Activated CD8-positive, alpha-beta memory T cell treated with anti-CD3 and anti-CD28 coated beads, Interleukin-2, amount 10 ng/mL, durations not matched to agents 7 days and 5 days (primary cell): Measurements from ENCODE around the gene BNC2. TPM values are rescaled to one million over a fixed set of nuclear protein-coding genes. Genes with fewer than 3 reads are reported as not detected.

ENCODE experiments used
- ATAC-seq: fragments of 150-1000 bp; cut with Tn5 transposase; one replicate; pipeline ENCODE4 v1.10.0; 2021; ENCODE audit warnings: moderate library complexity
- CTCF ChIA-PET: fragments of 350-600 bp; sonication (Branson Sonifier 250); formaldehyde crosslinking; loops from one replicate; lab custom pipeline; 2021; ENCODE audit warnings: antibody characterized with exemption; lab: Charles Lee
- DNase-seq: peaks from one replicate; pipeline ENCODE4 v3.0.0-alpha.2; 2020
- H3K27ac Mint-ChIP-seq: one replicate; pipeline ENCODE4 v1.8.0; 2021; ENCODE audit warnings: mild to moderate bottlenecking, mixed read lengths
- H3K27me3 Mint-ChIP-seq: one replicate; pipeline ENCODE4 v1.8.0; 2021; ENCODE audit warnings: mixed read lengths
- H3K36me3 Mint-ChIP-seq: one replicate; pipeline ENCODE4 v1.8.0; 2021; ENCODE audit warnings: mild to moderate bottlenecking, mixed read lengths
- H3K4me1 Mint-ChIP-seq: one replicate; pipeline ENCODE4 v1.8.0; 2021; ENCODE audit warnings: mixed read lengths
- H3K4me3 Mint-ChIP-seq: one replicate; pipeline ENCODE4 v1.8.0; 2021; ENCODE audit warnings: mild to moderate bottlenecking, moderate library complexity, mixed read lengths
- H3K9me3 Mint-ChIP-seq: one replicate; pipeline ENCODE4 v1.8.0; 2022; ENCODE audit warnings: low read depth, mixed read lengths
- total RNA-seq, 2 experiments: library from RNA; stranded (reverse); gene quantifications; one replicate each; pipeline ENCODE4 v1.2.3, GENCODE V29; 2021

BNC2 gene
- total RNA-seq, 2 experiments from 2014 or later: not detected

- no peaks in the 10 kb centered on the region for H3K36me3 Mint-ChIP-seq
- H3K9me3 Mint-ChIP-seq: no peaks in the 10 kb centered on the region
- H3K27ac Mint-ChIP-seq: no peak overlapping the region
- CTCF ChIA-PET: no interaction called here
- H3K4me3 Mint-ChIP-seq: no peak overlapping the region
- H3K4me1 Mint-ChIP-seq: no peaks in the 10 kb centered on the region
- H3K27me3 Mint-ChIP-seq: no peaks in the 10 kb centered on the region
- no peak for ATAC-seq
- no peak for DNase-seq
Measured at GRCh38 chr9:16846986-16847385, 23.5 kb downstream of the BNC2 start.

- CTCF ChIA-PET: no interaction called here
- ATAC-seq (no peak), DNase-seq (no peak)
- H3K9me3 Mint-ChIP-seq: no peaks in the 10 kb centered on the region
- no peak overlapping the region for H3K27ac Mint-ChIP-seq
- no peak overlapping the region for H3K4me3 Mint-ChIP-seq
- H3K27me3 Mint-ChIP-seq: no peaks in the 10 kb centered on the region
- no peaks in the 10 kb centered on the region for H3K4me1 Mint-ChIP-seq
- H3K36me3 Mint-ChIP-seq: no peaks in the 10 kb centered on the region
Measured at GRCh38 chr9:16846367-16846766, 24.1 kb downstream of the BNC2 start.

DNA sequence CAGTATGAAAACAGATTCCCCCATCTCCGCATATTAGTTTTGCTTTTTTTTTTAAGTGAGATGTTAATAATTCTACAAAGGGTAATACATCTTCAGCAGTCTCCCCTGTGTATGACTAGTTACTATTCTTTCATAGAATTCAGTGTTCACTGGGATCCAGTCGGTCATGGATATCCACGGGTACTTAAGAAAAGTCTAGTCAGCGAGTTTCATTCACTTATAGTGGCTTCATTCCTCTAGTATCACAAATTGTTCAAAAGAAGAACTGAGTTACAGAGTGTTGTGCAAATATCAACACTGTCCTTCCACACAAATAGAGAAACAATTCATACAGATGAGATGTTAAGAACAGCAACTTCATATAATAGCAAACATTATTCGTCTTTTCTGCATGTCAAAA, 35.7 kb downstream of the BNC2 start:
- H3K27ac Mint-ChIP-seq: no peak overlapping the region
- H3K27me3 Mint-ChIP-seq: no peaks in the 10 kb centered on the region
- DNase-seq (no peak), ATAC-seq (no peak)
- CTCF ChIA-PET: no interaction called here
- H3K9me3 Mint-ChIP-seq: peaks cover 2% of the 10 kb centered on the region
- H3K4me1 Mint-ChIP-seq: no peaks in the 10 kb centered on the region
- no peak overlapping the region for H3K4me3 Mint-ChIP-seq
- H3K36me3 Mint-ChIP-seq: no peaks in the 10 kb centered on the region

DNA sequence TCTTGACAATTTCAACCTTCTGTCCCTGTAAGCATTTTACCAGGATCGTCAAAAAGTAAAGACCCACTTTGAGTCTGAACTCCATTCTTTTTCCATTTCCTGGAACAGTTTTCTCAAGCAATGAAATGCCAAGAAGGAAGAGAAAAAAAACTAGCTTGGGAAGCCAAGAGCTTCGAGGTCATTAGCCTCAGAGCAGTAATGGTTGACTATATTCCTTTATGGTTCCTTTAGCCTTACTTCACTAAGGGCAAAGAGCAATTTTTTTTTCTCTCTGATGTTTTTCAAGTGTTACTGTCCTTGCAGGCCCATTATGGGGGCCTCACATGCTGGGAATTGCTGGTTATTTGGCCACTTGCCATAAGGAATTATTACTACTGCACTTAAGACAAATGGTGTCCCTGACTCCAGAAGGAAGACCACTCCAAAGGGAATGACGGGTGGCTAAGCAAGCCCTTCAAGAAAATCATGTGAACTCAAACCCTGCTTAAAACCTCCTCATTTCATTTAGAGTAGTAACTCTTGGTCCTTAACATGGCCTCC, 37.1 kb downstream of the BNC2 start:
- no peaks in the 10 kb centered on the region for H3K36me3 Mint-ChIP-seq
- H3K4me3 Mint-ChIP-seq: no peak overlapping the region
- ATAC-seq (no peak), DNase-seq (no peak)
- H3K9me3 Mint-ChIP-seq: peaks cover 4% of the 10 kb centered on the region
- peaks cover 2% of the 10 kb centered on the region for H3K27me3 Mint-ChIP-seq
- CTCF ChIA-PET: no interaction called here
- no peak overlapping the region for H3K27ac Mint-ChIP-seq
- H3K4me1 Mint-ChIP-seq: no peaks in the 10 kb centered on the region

GRCh38 chr9:16832101-16832500, 38.4 kb downstream of the BNC2 start:
- peaks cover 4% of the 10 kb centered on the region for H3K9me3 Mint-ChIP-seq
- no peak for ATAC-seq
- DNase-seq: no peak
- no peak overlapping the region for H3K4me3 Mint-ChIP-seq
- peaks cover 2% of the 10 kb centered on the region for H3K27me3 Mint-ChIP-seq
- CTCF ChIA-PET: no interaction called here
- no peaks in the 10 kb centered on the region for H3K36me3 Mint-ChIP-seq
- H3K4me1 Mint-ChIP-seq: no peaks in the 10 kb centered on the region
- H3K27ac Mint-ChIP-seq: no peak overlapping the region

- CTCF ChIA-PET: no interaction called here
- H3K4me3 Mint-ChIP-seq: no peak overlapping the region
- no peaks in the 10 kb centered on the region for H3K4me1 Mint-ChIP-seq
- no peak overlapping the region for H3K27ac Mint-ChIP-seq
- H3K27me3 Mint-ChIP-seq: peaks cover 2% of the 10 kb centered on the region
- DNase-seq (no peak), ATAC-seq (no peak)
- H3K36me3 Mint-ChIP-seq: no peaks in the 10 kb centered on the region
- peaks cover 4% of the 10 kb centered on the region for H3K9me3 Mint-ChIP-seq
Measured at GRCh38 chr9:16830806-16831205, 39.7 kb downstream of the BNC2 start.

DNA sequence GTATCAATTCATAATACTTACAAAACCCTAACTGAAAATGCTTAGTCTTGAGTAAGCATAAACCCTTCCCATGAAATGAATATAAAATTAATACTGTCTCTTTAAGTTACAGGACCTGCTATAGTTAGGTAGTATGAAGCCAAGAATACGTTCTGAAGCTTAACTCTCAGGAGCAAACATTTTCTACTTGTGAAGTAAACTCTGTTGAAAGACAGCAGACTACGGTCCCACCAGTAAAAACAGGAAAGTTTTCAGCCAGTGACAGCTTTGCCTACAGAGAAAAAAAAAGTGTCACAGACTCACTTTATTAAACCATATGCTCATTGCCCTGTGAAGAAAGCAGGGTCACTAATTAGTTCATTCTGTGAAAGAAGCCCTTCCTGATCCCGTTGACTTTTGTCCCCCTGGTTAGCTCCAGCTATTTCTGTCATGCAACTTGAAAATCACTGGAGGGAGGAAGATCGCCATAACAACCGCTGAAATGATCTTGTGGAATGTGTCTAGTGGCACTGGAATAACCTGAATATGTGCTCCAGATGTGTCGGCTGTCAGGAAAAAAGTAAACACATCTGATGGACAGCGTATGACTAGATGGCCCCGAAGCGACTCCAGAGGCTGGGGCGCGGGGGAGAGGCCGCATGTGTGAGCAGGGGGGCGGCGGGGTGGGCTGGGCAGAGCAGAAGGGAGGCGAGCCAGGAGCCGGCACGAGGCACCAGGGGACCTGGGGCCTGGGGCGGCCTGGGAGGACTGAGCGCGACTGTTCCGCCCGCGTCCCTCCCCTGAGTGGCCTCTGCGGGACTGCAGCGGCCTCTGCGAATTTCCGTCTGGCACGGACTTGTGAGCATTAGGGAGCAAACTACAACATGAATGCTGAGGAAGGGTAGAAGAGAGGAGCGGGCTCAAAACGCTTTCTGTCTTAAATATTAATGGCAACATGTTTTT, 41.9 kb downstream of the BNC2 start:
- Mint-ChIP-seq H3K4me1 (no peaks in the 10 kb centered on the region), H3K36me3 (no peaks in the 10 kb centered on the region), H3K4me3 (no peak overlapping the region), H3K9me3 (peaks cover 4% of the 10 kb centered on the region), H3K27me3 (peaks cover 2% of the 10 kb centered on the region), H3K27ac (no peak overlapping the region)
- CTCF ChIA-PET: no interaction called here
- no peak for ATAC-seq
- DNase-seq: no peak

GRCh38 chr9:16825971-16826625, 44.4 kb downstream of the BNC2 start:
- Mint-ChIP-seq H3K36me3 (no peaks in the 10 kb centered on the region), H3K27me3 (peaks cover 2% of the 10 kb centered on the region), H3K4me3 (no peak overlapping the region), H3K27ac (no peak overlapping the region), H3K9me3 (peaks cover 2% of the 10 kb centered on the region), H3K4me1 (no peaks in the 10 kb centered on the region)
- ATAC-seq: no peak
- CTCF ChIA-PET: no interaction called here
- no peak for DNase-seq

GRCh38 chr9:16825331-16825725, 45.1 kb downstream of the BNC2 start:
- ATAC-seq: no peak
- Mint-ChIP-seq H3K4me3 (no peak overlapping the region), H3K27me3 (peaks cover 2% of the 10 kb centered on the region), H3K4me1 (no peaks in the 10 kb centered on the region), H3K27ac (no peak overlapping the region), H3K36me3 (no peaks in the 10 kb centered on the region), H3K9me3 (peaks cover 2% of the 10 kb centered on the region)
- CTCF ChIA-PET: no interaction called here
- no peak for DNase-seq

- CTCF ChIA-PET: no interaction called here
- H3K36me3 Mint-ChIP-seq: no peaks in the 10 kb centered on the region
- no peaks in the 10 kb centered on the region for H3K4me1 Mint-ChIP-seq
- peaks cover 2% of the 10 kb centered on the region for H3K27me3 Mint-ChIP-seq
- no peak overlapping the region for H3K27ac Mint-ChIP-seq
- ATAC-seq (no peak), DNase-seq (no peak)
- peaks cover 2% of the 10 kb centered on the region for H3K9me3 Mint-ChIP-seq
- no peak overlapping the region for H3K4me3 Mint-ChIP-seq
Measured at GRCh38 chr9:16824545-16825330, 45.7 kb downstream of the BNC2 start.

DNA sequence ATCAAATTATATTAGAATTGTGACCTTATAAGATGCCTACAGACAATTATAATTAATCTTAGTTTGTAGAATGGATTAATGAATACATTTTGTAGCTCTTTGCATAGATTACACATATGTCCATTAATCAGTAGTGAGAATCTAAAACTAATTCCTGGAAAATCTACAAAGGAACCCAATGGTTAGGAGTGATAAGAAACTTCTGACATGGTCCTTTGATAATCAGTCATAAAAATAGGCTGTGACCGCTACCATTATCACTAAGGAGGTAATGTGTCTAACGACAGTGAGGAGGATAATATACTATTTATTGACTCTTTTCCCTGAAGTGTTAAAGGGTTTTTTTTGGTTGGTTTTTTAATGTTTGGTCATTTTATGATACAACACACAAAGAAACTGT, 46.6 kb downstream of the BNC2 start:
- DNase-seq: no peak
- Mint-ChIP-seq H3K4me1 (no peaks in the 10 kb centered on the region), H3K27me3 (peaks cover 2% of the 10 kb centered on the region), H3K36me3 (no peaks in the 10 kb centered on the region), H3K27ac (no peak overlapping the region), H3K4me3 (no peak overlapping the region), H3K9me3 (peaks cover under 1% of the 10 kb centered on the region)
- no peak for ATAC-seq
- CTCF ChIA-PET: no interaction called here

DNA sequence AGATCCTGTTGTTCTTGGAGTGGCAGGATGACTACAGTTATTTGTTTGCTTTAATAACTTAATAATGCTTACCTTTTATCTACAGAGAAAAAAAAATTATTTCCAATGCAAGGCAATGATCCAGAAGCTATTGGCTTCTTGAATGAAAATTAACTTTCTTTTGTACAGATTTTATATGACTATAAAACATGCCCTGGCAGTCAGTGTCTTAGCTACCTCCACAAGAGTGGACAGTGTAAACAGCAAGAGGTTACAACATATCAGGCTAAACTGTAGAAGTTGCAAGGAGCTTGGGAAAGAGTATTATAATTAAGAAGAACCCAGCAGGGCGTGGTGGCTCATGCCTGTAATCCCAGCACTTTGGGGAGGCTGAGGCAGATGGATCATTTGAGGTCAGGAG, 49.1 kb downstream of the BNC2 start:
- Mint-ChIP-seq H3K36me3 (no peaks in the 10 kb centered on the region), H3K9me3 (peaks cover 6% of the 10 kb centered on the region), H3K4me3 (no peak overlapping the region), H3K4me1 (no peaks in the 10 kb centered on the region), H3K27ac (no peak overlapping the region), H3K27me3 (no peaks in the 10 kb centered on the region)
- CTCF ChIA-PET: no interaction called here
- DNase-seq (no peak), ATAC-seq (no peak)

DNA sequence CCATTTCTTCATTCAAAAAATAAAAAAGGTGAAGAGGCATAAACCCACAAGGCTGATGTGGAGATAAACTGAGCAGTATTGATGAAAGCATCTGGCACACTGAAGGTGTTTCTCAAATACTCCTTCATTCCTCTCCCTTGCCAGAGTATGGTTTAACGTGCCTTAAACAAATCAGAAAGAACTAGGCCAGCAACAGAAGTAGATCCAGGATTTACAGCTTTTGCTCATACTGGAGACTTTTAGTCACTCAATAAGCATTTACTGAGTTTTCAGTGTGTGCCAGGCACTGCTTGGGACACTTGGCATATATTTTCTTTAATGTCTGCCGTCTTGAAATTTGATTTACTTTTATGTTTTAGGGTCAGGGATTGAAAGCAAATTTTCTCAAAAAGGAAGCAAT, 53.0 kb downstream of the BNC2 start:
- peaks cover 9% of the 10 kb centered on the region for H3K9me3 Mint-ChIP-seq
- H3K27ac Mint-ChIP-seq: no peak overlapping the region
- no peaks in the 10 kb centered on the region for H3K36me3 Mint-ChIP-seq
- no peaks in the 10 kb centered on the region for H3K4me1 Mint-ChIP-seq
- H3K27me3 Mint-ChIP-seq: no peaks in the 10 kb centered on the region
- DNase-seq (no peak), ATAC-seq (no peak)
- CTCF ChIA-PET: no interaction called here
- H3K4me3 Mint-ChIP-seq: no peak overlapping the region
